IMR-90 (cell line): ENCODE results near the gene DMP1. TPM values are rescaled to one million over a fixed set of nuclear protein-coding genes. Genes with fewer than 3 reads are reported as not detected.

ENCODE experiments used
- ATAC-seq: fragments of 200-7000 bp; cut with Tn5 transposase; 2 replicates; pipeline ENCODE4 v1.9.1; 2020; ENCODE audit warnings: low read depth, mild to moderate bottlenecking, moderate library complexity
- BruUV-seq: library from RNA; stranded (reverse); fragments of 400-500 nt; replicated peaks from 2 replicates; lab custom pipeline; 2021; lab: Mats Ljungman, UMichigan
- CTCF ChIA-PET: fragments of 300-600 bp; formaldehyde crosslinking; extraction: SDS; loops from one replicate; lab custom pipeline; 2021; ENCODE audit warnings: antibody characterized with exemption; lab: Yijun Ruan, JAX
- POLR2A ChIA-PET: fragments of 300-600 bp; sonication (Branson Sonifier 250); formaldehyde crosslinking; loops from one replicate; lab custom pipeline; 2022; ENCODE audit warnings: antibody characterized with exemption; ENCODE audit not compliant: unreplicated experiment; lab: Charles Lee
- DNase-seq: peaks from one replicate; pipeline ENCODE4 v3.0.0; 2013
- H2AFZ ChIP-seq: replicated peaks from 2 replicates; pipeline ENCODE3; 2013; ENCODE audit warnings: low read length, mild to moderate bottlenecking; ENCODE audit not compliant: poor library complexity
- H2AK5ac ChIP-seq: 2 replicates; pipeline ENCODE4 v1.6.1; 2013; ENCODE audit warnings: low read depth, low read length, inconsistent platforms
- H2AK9ac ChIP-seq: replicated peaks from 2 replicates; pipeline ENCODE3; 2013; ENCODE audit warnings: mild to moderate bottlenecking, low read depth, low read length, moderate library complexity; ENCODE audit not compliant: poor library complexity
- H2BK120ac ChIP-seq: 2 replicates; pipeline ENCODE4 v1.6.1; 2013; ENCODE audit warnings: low read depth, low read length, inconsistent platforms
- H2BK15ac ChIP-seq: 3 replicates; pipeline ENCODE4 v1.6.1; 2013; ENCODE audit warnings: low read depth, low read length, inconsistent platforms
- H2BK20ac ChIP-seq: 2 replicates; pipeline ENCODE4 v1.6.1; 2013; ENCODE audit warnings: low read depth, mild to moderate bottlenecking, inconsistent platforms, low read length, moderate library complexity
- H2BK5ac ChIP-seq: 2 replicates; pipeline ENCODE4 v1.6.1; 2013; ENCODE audit warnings: mild to moderate bottlenecking, low read depth, low read length, inconsistent platforms; ENCODE audit not compliant: poor library complexity, severe bottlenecking
- H3K14ac ChIP-seq: replicated peaks from 2 replicates; pipeline ENCODE4 v1.6.1; 2013; ENCODE audit warnings: low read depth, low read length, inconsistent platforms
- H3K18ac ChIP-seq: 2 replicates; pipeline ENCODE4 v1.6.1; 2013; ENCODE audit warnings: low read depth, low read length, control low read depth
- H3K23ac ChIP-seq: 2 replicates; pipeline ENCODE4 v1.6.1; 2013; ENCODE audit warnings: low read depth, low read length, inconsistent platforms
- H3K27ac ChIP-seq: 2 replicates; pipeline ENCODE4 v1.5.1; 2013; ENCODE audit warnings: mild to moderate bottlenecking, control low read depth, low read length; ENCODE audit not compliant: insufficient read depth
- H3K27me3 ChIP-seq: 2 replicates; pipeline ENCODE4 v1.6.1; 2013; ENCODE audit warnings: low read length; ENCODE audit not compliant: control insufficient read depth, insufficient read depth
- H3K36me3 ChIP-seq: 2 replicates; pipeline ENCODE4 v1.6.1; 2013; ENCODE audit warnings: low read length, mixed read lengths; ENCODE audit not compliant: control insufficient read depth, insufficient read depth
- H3K4ac ChIP-seq: 2 replicates; pipeline ENCODE4 v1.6.1; 2013; ENCODE audit warnings: low read depth, low read length, inconsistent platforms
- H3K4me1 ChIP-seq: 2 replicates; pipeline ENCODE4 v1.6.1; 2013; ENCODE audit warnings: low read length, mixed read lengths; ENCODE audit not compliant: control insufficient read depth, insufficient read depth
- H3K4me2 ChIP-seq: 2 replicates; pipeline ENCODE4 v1.6.1; 2013; ENCODE audit warnings: low read depth, mild to moderate bottlenecking, control low read depth, low read length, moderate library complexity
- H3K4me3 ChIP-seq: 2 replicates; pipeline ENCODE4 v1.5.1; 2013; ENCODE audit warnings: low read depth, mild to moderate bottlenecking, control low read depth, low read length, moderate library complexity; ENCODE audit not compliant: insufficient read depth
- H3K56ac ChIP-seq: 2 replicates; pipeline ENCODE4 v1.6.1; 2013; ENCODE audit warnings: low read length, inconsistent platforms; ENCODE audit not compliant: insufficient read depth; ENCODE audit errors: extremely low read depth
- H3K79me1 ChIP-seq, 2 experiments: 2 replicates each; pipeline ENCODE4 v1.6.1; 2013; ENCODE audit warnings: low read length in 2 of 2, inconsistent platforms in 1 of 2, low read depth in 1 of 2
- H3K9ac ChIP-seq: 2 replicates; pipeline ENCODE4 v1.6.1; 2013; ENCODE audit warnings: low read depth, low read length, control low read depth
- H3K9me1 ChIP-seq: 2 replicates; pipeline ENCODE4 v1.6.1; 2013; ENCODE audit warnings: low read length, inconsistent platforms; ENCODE audit not compliant: insufficient read depth
- H3K9me3 ChIP-seq: 2 replicates; pipeline ENCODE4 v1.6.1; 2013; ENCODE audit warnings: low read length; ENCODE audit not compliant: control insufficient read depth, insufficient read depth
- H4K20me1 ChIP-seq: 2 replicates; pipeline ENCODE4 v1.6.1; 2013; ENCODE audit warnings: low read length, inconsistent platforms; ENCODE audit not compliant: insufficient read depth
- H4K5ac ChIP-seq: 2 replicates; pipeline ENCODE4 v1.6.1; 2013; ENCODE audit warnings: mild to moderate bottlenecking, low read depth, low read length, control low read depth
- H4K8ac ChIP-seq, 2 experiments: 2 replicates each; pipeline ENCODE4 v1.6.1; 2013; ENCODE audit warnings: low read depth in 2 of 2, low read length in 2 of 2, control low read depth in 1 of 2, inconsistent platforms in 1 of 2
- H4K91ac ChIP-seq: 2 replicates; pipeline ENCODE4 v1.6.1; 2013; ENCODE audit warnings: low read depth, low read length, inconsistent platforms; ENCODE audit not compliant: insufficient read depth
- CHD1 ChIP-seq: IDR thresholded peaks from 2 replicates; pipeline ENCODE4 v1.6.1; 2012; ENCODE audit warnings: low read depth, low read length, improper control_type of control experiment
- CTCF ChIP-seq: conservative IDR thresholded peaks from 2 replicates; pipeline ENCODE4 v1.5.1; 2012; ENCODE audit warnings: mild to moderate bottlenecking, low read depth, low read length, improper control_type of control experiment
- FOS ChIP-seq: fragments of 150-350 bp; IDR thresholded peaks from 2 replicates; pipeline ENCODE4 v1.6.1; 2016; ENCODE audit warnings: low read depth, low read length
- POLR2A ChIP-seq: IDR thresholded peaks from 2 replicates; pipeline ENCODE4 v1.6.1; 2012; ENCODE audit warnings: mild to moderate bottlenecking, low read depth, low read length
- SMC3 ChIP-seq: fragments of 150-350 bp; IDR thresholded peaks from 2 replicates; pipeline ENCODE4 v1.6.1; 2016; ENCODE audit warnings: low read depth, mild to moderate bottlenecking, antibody characterized with exemption, low read length, moderate library complexity
- WGBS, 2 experiments: methylation state at CpG; one replicate each; pipeline versions ENCODE4 v1.1.5 to v1.1.7; 2013; ENCODE audit warnings: missing lambda C conversion rate in 2 of 2; ENCODE audit not compliant: insufficient read length in 1 of 2; ENCODE audit errors: extremely low coverage in 2 of 2; 5-methylcytosine and 5-hydroxymethylcytosine counted together
- dilution Hi-C: fragments of 300-500 bp; cut with HindIII; formaldehyde crosslinking; loops from one replicate; pipeline ENCODE4 v1.14.3; 2018; ENCODE audit warnings: low sequenced_read_pairs; ENCODE audit not compliant: unreplicated experiment
- in situ Hi-C: fragments of 300-500 bp; cut with MboI; formaldehyde crosslinking; loops from 3 replicates; pipeline ENCODE4 v1.14.3; 2019; ENCODE audit warnings: low sequenced_read_pairs, inconsistent platforms, mixed read lengths
- intact Hi-C: fragments of 100-400 bp; cut with micrococcal nuclease; formaldehyde crosslinking; loops from 2 replicates; pipeline ENCODE4 v1.10.0; 2022
- polyA plus RNA-seq, 3 experiments: library from polyadenylated mRNA; depleted of rRNA; stranded (reverse); fragments of >200 nt; gene quantifications; 2 replicates each; pipeline ENCODE4 v1.2.3, GENCODE V29; 2012; ENCODE audit warnings: low replicate concordance in 1 of 3
- total RNA-seq: library from RNA; depleted of rRNA; stranded (reverse); fragments of >200 nt; gene quantifications from 2 replicates; pipeline ENCODE4 v1.2.3, GENCODE V29; 2012

Gene DMP1
- total and polyA plus RNA-seq, 2 of the 4 experiments (the other 2 are of a cell fraction), result not detected

DNA sequence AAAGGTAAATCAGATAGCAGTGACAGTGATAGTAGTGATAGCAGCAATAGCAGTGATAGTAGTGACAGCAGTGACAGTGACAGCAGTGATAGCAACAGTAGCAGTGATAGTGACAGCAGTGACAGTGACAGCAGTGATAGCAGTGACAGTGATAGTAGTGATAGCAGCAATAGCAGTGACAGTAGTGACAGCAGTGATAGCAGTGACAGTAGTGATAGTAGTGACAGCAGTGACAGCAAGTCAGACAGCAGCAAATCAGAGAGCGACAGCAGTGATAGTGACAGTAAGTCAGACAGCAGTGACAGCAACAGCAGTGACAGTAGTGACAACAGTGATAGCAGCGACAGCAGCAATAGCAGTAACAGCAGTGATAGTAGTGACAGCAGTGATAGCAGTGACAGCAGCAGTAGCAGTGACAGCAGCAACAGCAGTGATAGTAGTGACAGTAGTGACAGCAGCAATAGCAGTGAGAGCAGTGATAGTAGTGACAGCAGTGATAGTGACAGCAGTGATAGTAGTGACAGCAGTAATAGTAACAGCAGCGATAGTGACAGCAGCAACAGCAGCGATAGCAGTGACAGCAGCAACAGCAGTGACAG, 35.7 kb upstream of the DMP1 start:
- H2BK120ac ChIP-seq, result no peak overlapping the region
- H2AK5ac ChIP-seq, result no peak overlapping the region
- H2AFZ ChIP-seq, result no peak overlapping the region
- no peak overlapping the region for H3K23ac ChIP-seq
- H4K8ac ChIP-seq, result no peak overlapping the region
- H2AK9ac ChIP-seq, result no peak overlapping the region
- no peaks in the 10 kb centered on the region for H3K36me3 ChIP-seq
- dilution Hi-C loops (no loop called here), in situ Hi-C loops (no loop called here), intact Hi-C loops (no loop called here)
- no peaks in the 10 kb centered on the region for H3K79me1 ChIP-seq
- H3K27ac ChIP-seq, result no peak overlapping the region
- 89% methylated on average over 3 of the region's 4 CpGs; no CpG with 5 or more reads in 1 of the 2 experiments for WGBS, 2 experiments
- CTCF ChIA-PET, result no interaction called here
- H3K4me2 ChIP-seq, result no peak overlapping the region
- no peak overlapping the region for H3K14ac ChIP-seq
- DNase-seq, result no peak
- no peaks in the 10 kb centered on the region; the same call in 1 of the 2 replicates for H3K9me1 ChIP-seq
- no TSS peak for BruUV-seq
- TF ChIP-seq CHD1, result no peak
- TF ChIP-seq SMC3, result no peak
- TF ChIP-seq CTCF, result no peak
- TF ChIP-seq POLR2A, result no peak
- no peak for TF ChIP-seq FOS
- H2BK15ac ChIP-seq, result no peak overlapping the region
- no peaks in the 10 kb centered on the region for H3K27me3 ChIP-seq
- H3K18ac ChIP-seq, result no peak overlapping the region
- POLR2A ChIA-PET, result no interaction called here
- no peaks in the 10 kb centered on the region for H3K4me1 ChIP-seq
- ATAC-seq, result no peak
- no peak overlapping the region for H2BK5ac ChIP-seq
- H4K5ac ChIP-seq, result no peak overlapping the region
- H3K4ac ChIP-seq, result no peak overlapping the region
- H3K4me3 ChIP-seq, result no peak overlapping the region
- H4K20me1 ChIP-seq, result no peaks in the 10 kb centered on the region
- H2BK20ac ChIP-seq, result no peak overlapping the region
- no peaks in the 10 kb centered on the region for H3K9me3 ChIP-seq
- H3K9ac ChIP-seq, result no peak overlapping the region
- no peak overlapping the region for H3K56ac ChIP-seq
- H4K91ac ChIP-seq, result no peak overlapping the region
